Astrocyte (in vitro differentiated cells and primary cell): ENCODE results near the gene LRRIQ1. TPM values are rescaled to one million over a fixed set of nuclear protein-coding genes. Genes with fewer than 3 reads are reported as not detected.

Experiments used
- DNase-seq: peaks from one replicate; pipeline ENCODE4 v3.0.0-alpha.2; 2010; ENCODE audit warnings: low read depth
- FAIRE-seq: peaks from 2 replicates; lab custom pipeline; 2011; peaks lifted over from hg19 to GRCh38; lab: Jason Lieb, UNC
- H2AFZ ChIP-seq: 2 replicates; pipeline ENCODE4 v1.6.0; 2012; ENCODE audit warnings: low read depth, low read length, inconsistent platforms
- H3K27ac ChIP-seq: 2 replicates; pipeline ENCODE4 v1.5.1; 2011; ENCODE audit warnings: low read depth, low read length, inconsistent platforms
- H3K27me3 ChIP-seq: 2 replicates; pipeline ENCODE4 v1.6.0; 2011; ENCODE audit warnings: low read length, inconsistent platforms; ENCODE audit not compliant: insufficient read depth
- H3K36me3 ChIP-seq: 2 replicates; pipeline ENCODE4 v1.5.1; 2011; ENCODE audit warnings: low read length, inconsistent platforms; ENCODE audit not compliant: insufficient read depth
- H3K4me1 ChIP-seq: 2 replicates; pipeline ENCODE4 v1.5.1; 2011; ENCODE audit warnings: low read length, inconsistent platforms; ENCODE audit not compliant: insufficient read depth
- H3K4me2 ChIP-seq: 2 replicates; pipeline ENCODE4 v1.6.0; 2012; ENCODE audit warnings: low read length, inconsistent platforms
- H3K4me3 ChIP-seq: 2 replicates; pipeline ENCODE4 v1.5.1; 2011; ENCODE audit warnings: low read depth, mild to moderate bottlenecking, low read length, inconsistent platforms; ENCODE audit not compliant: insufficient read depth
- H3K79me2 ChIP-seq: 2 replicates; pipeline ENCODE4 v1.6.0; 2012; ENCODE audit warnings: mild to moderate bottlenecking, low read length, inconsistent platforms; ENCODE audit not compliant: insufficient read depth
- H3K9ac ChIP-seq: 2 replicates; pipeline ENCODE4 v1.6.0; 2012; ENCODE audit warnings: mild to moderate bottlenecking, low read length, inconsistent platforms
- H3K9me3 ChIP-seq: 2 replicates; pipeline ENCODE4 v1.5.1; 2012; ENCODE audit warnings: low read depth, mild to moderate bottlenecking, low read length, inconsistent platforms; ENCODE audit not compliant: insufficient read depth
- H4K20me1 ChIP-seq: 2 replicates; pipeline ENCODE4 v1.6.0; 2012; ENCODE audit warnings: low read length, inconsistent platforms; ENCODE audit not compliant: insufficient read depth
- H3K27ac Mint-ChIP-seq: one replicate; pipeline ENCODE4 v1.8.0; 2021; ENCODE audit warnings: mild to moderate bottlenecking, mixed read lengths; ENCODE audit not compliant: unreplicated experiment
- H3K27me3 Mint-ChIP-seq: one replicate; pipeline ENCODE4 v1.8.0; 2021; ENCODE audit warnings: low read depth, mixed read lengths; ENCODE audit not compliant: unreplicated experiment
- H3K36me3 Mint-ChIP-seq: one replicate; pipeline ENCODE4 v1.8.0; 2021; ENCODE audit warnings: low read depth, mixed read lengths; ENCODE audit not compliant: unreplicated experiment
- H3K4me1 Mint-ChIP-seq: one replicate; pipeline ENCODE4 v1.8.0; 2021; ENCODE audit warnings: low read depth, mixed read lengths; ENCODE audit not compliant: unreplicated experiment
- H3K4me3 Mint-ChIP-seq: one replicate; pipeline ENCODE4 v1.8.0; 2021; ENCODE audit warnings: mild to moderate bottlenecking, moderate library complexity, mixed read lengths; ENCODE audit not compliant: unreplicated experiment
- H3K9me3 Mint-ChIP-seq: one replicate; pipeline ENCODE4 v1.8.0; 2021; ENCODE audit warnings: mild to moderate bottlenecking, mixed read lengths; ENCODE audit not compliant: unreplicated experiment
- CTCF ChIP-seq: IDR thresholded peaks from 2 replicates; pipeline ENCODE4 v1.5.1; 2011; ENCODE audit warnings: low read depth, mild to moderate bottlenecking, inconsistent platforms, low read length, moderate library complexity; ENCODE audit not compliant: insufficient read depth
- EZH2 ChIP-seq: IDR thresholded peaks from 2 replicates; pipeline ENCODE4 v1.6.1; 2012; ENCODE audit warnings: mild to moderate bottlenecking, low read length, inconsistent platforms; ENCODE audit not compliant: insufficient read depth
- total RNA-seq: library from RNA; stranded (reverse); gene quantifications from 2 replicates; pipeline ENCODE4 v1.2.1, GENCODE V29; 2021

LRRIQ1 gene
- total RNA-seq, 1 donor from 2014 or later: 1.9 TPM

- H3K36me3 Mint-ChIP-seq: no peaks in the 10 kb centered on the region
- Histone ChIP-seq H3K4me1 (peaks cover 2% of the 10 kb centered on the region), H2AFZ (no peak overlapping the region), H3K79me2 (no peaks in the 10 kb centered on the region), H3K27ac (no peak overlapping the region), H3K36me3 (no peaks in the 10 kb centered on the region), H3K4me2 (no peak overlapping the region), H3K9me3 (peaks cover 2% of the 10 kb centered on the region), H3K9ac (no peak overlapping the region), H4K20me1 (no peaks in the 10 kb centered on the region), H3K4me3 (no peak overlapping the region), H3K27me3 (peaks cover 72% of the 10 kb centered on the region)
- H3K27ac Mint-ChIP-seq: no peak overlapping the region
- H3K27me3 Mint-ChIP-seq: peaks cover 70% of the 10 kb centered on the region
- FAIRE-seq (no peak), DNase-seq (no peak)
- H3K4me3 Mint-ChIP-seq: no peak overlapping the region
- H3K4me1 Mint-ChIP-seq: peaks cover 5% of the 10 kb centered on the region
- TF ChIP-seq EZH2 (no peak), CTCF (no peak)
- peaks cover 9% of the 10 kb centered on the region for H3K9me3 Mint-ChIP-seq
Observed at GRCh38 chr12:85274315-85274651, 238.1 kb downstream of the LRRIQ1 start.

GRCh38 chr12:85275374-85275773 lies 239.2 kb downstream of the LRRIQ1 start:
- DNase-seq (no peak), FAIRE-seq (no peak)
- peaks cover 2% of the 10 kb centered on the region for H3K9me3 ChIP-seq
- no peaks in the 10 kb centered on the region for H4K20me1 ChIP-seq
- Mint-ChIP-seq H3K27me3 (peaks cover 73% of the 10 kb centered on the region), H3K4me1 (peaks cover 5% of the 10 kb centered on the region), H3K27ac (no peak overlapping the region), H3K4me3 (no peak overlapping the region), H3K9me3 (peaks cover 9% of the 10 kb centered on the region), H3K36me3 (no peaks in the 10 kb centered on the region)
- H3K79me2 ChIP-seq: no peaks in the 10 kb centered on the region
- H3K4me3 ChIP-seq: no peak overlapping the region
- H3K27me3 ChIP-seq: peaks cover 80% of the 10 kb centered on the region
- no peak overlapping the region for H3K27ac ChIP-seq
- no peak overlapping the region for H2AFZ ChIP-seq
- peaks cover 11% of the 10 kb centered on the region for H3K4me1 ChIP-seq
- TF ChIP-seq CTCF: no peak
- TF ChIP-seq EZH2: no peak
- H3K36me3 ChIP-seq: no peaks in the 10 kb centered on the region
- no peak overlapping the region for H3K4me2 ChIP-seq
- H3K9ac ChIP-seq: no peak overlapping the region

- Mint-ChIP-seq H3K4me3 (no peak overlapping the region), H3K36me3 (no peaks in the 10 kb centered on the region), H3K4me1 (peaks cover 5% of the 10 kb centered on the region), H3K9me3 (peaks cover 9% of the 10 kb centered on the region), H3K27ac (no peak overlapping the region), H3K27me3 (peaks cover 69% of the 10 kb centered on the region)
- FAIRE-seq: no peak
- Histone ChIP-seq H3K4me3 (no peak overlapping the region), H4K20me1 (no peaks in the 10 kb centered on the region), H3K36me3 (no peaks in the 10 kb centered on the region), H3K4me1 (peaks cover 15% of the 10 kb centered on the region), H3K9me3 (peaks cover 2% of the 10 kb centered on the region), H3K4me2 (no peak overlapping the region), H3K79me2 (no peaks in the 10 kb centered on the region), H3K9ac (no peak overlapping the region), H3K27me3 (peaks cover 93% of the 10 kb centered on the region), H3K27ac (no peak overlapping the region), H2AFZ (no peak overlapping the region)
- DNase-seq: no peak
- TF ChIP-seq EZH2 (no peak), CTCF (no peak)
Observed at GRCh38 chr12:85277191-85277590, 241.0 kb downstream of the LRRIQ1 start.
